ENCODE measurements around the gene USP17L26.
"Not testable (repeated sequence)": the region's sequence is repeated elsewhere in the genome, so short reads cannot be mapped to it uniquely, and the experiment has no call there.

Gene USP17L26, protein sequence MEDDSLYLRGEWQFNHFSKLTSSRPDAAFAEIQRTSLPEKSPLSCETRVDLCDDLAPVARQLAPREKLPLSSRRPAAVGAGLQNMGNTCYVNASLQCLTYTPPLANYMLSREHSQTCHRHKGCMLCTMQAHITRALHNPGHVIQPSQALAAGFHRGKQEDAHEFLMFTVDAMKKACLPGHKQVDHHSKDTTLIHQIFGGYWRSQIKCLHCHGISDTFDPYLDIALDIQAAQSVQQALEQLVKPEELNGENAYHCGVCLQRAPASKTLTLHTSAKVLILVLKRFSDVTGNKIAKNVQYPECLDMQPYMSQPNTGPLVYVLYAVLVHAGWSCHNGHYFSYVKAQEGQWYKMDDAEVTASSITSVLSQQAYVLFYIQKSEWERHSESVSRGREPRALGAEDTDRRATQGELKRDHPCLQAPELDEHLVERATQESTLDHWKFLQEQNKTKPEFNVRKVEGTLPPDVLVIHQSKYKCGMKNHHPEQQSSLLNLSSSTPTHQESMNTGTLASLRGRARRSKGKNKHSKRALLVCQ

DNA sequence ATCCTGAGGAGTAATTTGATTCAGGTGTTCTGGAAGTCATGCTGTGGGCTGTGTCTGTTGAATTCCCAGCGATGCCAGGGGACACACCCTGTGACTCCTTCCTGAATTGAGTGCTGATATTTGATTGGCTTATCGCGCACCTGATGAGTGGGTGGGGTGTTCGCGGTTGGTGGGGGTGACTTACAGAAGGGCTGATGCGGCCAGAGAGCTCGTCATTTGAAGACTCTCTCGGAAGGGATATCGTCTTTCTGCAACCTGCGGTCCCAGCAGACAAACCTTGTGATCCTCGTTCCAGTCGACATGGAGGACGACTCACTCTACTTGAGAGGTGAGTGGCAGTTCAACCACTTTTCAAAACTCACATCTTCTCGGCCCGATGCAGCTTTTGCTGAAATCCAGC is at the start of gene USP17L26:
USP17L26 (plus strand) TSS at position 301 of the 400 bp plus-strand sequence; CDS start at position 301, 0 bp downstream.
- not testable (repeated sequence) for ATAC-seq

DNA sequence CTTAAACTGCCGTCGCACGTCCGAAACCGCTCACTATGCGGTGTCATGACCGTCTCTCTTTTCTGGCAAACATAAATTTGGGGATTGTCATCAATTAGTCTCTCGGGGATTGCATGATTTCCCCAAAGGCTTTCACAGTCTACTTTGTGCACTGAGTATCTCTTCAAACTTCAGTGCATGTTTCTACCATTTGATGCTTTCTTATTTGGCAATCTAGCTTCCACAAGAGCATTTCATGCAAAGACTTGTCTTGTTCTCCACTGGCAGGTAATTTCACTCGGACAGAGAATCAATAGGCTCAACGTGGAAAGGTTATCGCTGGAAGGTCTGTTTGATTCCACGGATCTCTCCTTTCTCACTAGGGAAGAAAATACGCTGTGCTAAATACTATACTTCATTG is 10.3 kb upstream of the USP17L26 start:
- ATAC-seq, DNase-seq: not testable (repeated sequence)

More for the DNA sequence above, at the start of gene USP17L26:
- DNase-seq = not testable (repeated sequence)

DNA sequence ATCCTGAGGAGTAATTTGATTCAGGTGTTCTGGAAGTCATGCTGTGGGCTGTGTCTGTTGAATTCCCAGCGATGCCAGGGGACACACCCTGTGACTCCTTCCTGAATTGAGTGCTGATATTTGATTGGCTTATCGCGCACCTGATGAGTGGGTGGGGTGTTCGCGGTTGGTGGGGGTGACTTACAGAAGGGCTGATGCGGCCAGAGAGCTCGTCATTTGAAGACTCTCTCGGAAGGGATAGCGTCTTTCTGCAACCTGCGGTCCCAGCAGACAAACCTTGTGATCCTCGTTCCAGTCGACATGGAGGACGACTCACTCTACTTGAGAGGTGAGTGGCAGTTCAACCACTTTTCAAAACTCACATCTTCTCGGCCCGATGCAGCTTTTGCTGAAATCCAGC is 9.6 kb upstream of the USP17L26 start, which contains the start of gene USP17L24:
USP17L24 (plus strand) TSS at position 301 of the 400 bp plus-strand sequence; CDS start at position 301, 0 bp downstream.
- ATAC-seq, DNase-seq: not testable (repeated sequence)

DNA sequence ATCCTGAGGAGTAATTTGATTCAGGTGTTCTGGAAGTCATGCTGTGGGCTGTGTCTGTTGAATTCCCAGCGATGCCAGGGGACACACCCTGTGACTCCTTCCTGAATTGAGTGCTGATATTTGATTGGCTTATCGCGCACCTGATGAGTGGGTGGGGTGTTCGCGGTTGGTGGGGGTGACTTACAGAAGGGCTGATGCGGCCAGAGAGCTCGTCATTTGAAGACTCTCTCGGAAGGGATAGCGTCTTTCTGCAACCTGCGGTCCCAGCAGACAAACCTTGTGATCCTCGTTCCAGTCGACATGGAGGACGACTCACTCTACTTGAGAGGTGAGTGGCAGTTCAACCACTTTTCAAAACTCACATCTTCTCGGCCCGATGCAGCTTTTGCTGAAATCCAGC is 4.8 kb upstream of the USP17L26 start, which contains the start of gene USP17L25:
USP17L25 (plus strand) TSS at position 301 of the 400 bp plus-strand sequence; CDS start at position 301, 0 bp downstream.
- ATAC-seq, DNase-seq: not testable (repeated sequence)

DNA sequence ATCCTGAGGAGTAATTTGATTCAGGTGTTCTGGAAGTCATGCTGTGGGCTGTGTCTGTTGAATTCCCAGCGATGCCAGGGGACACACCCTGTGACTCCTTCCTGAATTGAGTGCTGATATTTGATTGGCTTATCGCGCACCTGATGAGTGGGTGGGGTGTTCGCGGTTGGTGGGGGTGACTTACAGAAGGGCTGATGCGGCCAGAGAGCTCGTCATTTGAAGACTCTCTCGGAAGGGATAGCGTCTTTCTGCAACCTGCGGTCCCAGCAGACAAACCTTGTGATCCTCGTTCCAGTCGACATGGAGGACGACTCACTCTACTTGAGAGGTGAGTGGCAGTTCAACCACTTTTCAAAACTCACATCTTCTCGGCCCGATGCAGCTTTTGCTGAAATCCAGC is 4.6 kb downstream of the USP17L26 start, which contains the start of gene USP17L5:
USP17L5 (plus strand) TSS at position 301 of the 400 bp plus-strand sequence; CDS start at position 301, 0 bp downstream.
- not testable (repeated sequence) for DNase-seq, ATAC-seq

DNA sequence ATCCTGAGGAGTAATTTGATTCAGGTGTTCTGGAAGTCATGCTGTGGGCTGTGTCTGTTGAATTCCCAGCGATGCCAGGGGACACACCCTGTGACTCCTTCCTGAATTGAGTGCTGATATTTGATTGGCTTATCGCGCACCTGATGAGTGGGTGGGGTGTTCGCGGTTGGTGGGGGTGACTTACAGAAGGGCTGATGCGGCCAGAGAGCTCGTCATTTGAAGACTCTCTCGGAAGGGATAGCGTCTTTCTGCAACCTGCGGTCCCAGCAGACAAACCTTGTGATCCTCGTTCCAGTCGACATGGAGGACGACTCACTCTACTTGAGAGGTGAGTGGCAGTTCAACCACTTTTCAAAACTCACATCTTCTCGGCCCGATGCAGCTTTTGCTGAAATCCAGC is 9.4 kb downstream of the USP17L26 start, which contains the start of gene USP17L27:
USP17L27 (plus strand) TSS at position 301 of the 400 bp plus-strand sequence; CDS start at position 301, 0 bp downstream.
- ATAC-seq, DNase-seq: not testable (repeated sequence)

DNA sequence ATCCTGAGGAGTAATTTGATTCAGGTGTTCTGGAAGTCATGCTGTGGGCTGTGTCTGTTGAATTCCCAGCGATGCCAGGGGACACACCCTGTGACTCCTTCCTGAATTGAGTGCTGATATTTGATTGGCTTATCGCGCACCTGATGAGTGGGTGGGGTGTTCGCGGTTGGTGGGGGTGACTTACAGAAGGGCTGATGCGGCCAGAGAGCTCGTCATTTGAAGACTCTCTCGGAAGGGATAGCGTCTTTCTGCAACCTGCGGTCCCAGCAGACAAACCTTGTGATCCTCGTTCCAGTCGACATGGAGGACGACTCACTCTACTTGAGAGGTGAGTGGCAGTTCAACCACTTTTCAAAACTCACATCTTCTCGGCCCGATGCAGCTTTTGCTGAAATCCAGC is 14.1 kb downstream of the USP17L26 start, which contains the start of gene USP17L28:
USP17L28 (plus strand) TSS at position 301 of the 400 bp plus-strand sequence; CDS start at position 301, 0 bp downstream.
- DNase-seq, ATAC-seq: not testable (repeated sequence)

DNA sequence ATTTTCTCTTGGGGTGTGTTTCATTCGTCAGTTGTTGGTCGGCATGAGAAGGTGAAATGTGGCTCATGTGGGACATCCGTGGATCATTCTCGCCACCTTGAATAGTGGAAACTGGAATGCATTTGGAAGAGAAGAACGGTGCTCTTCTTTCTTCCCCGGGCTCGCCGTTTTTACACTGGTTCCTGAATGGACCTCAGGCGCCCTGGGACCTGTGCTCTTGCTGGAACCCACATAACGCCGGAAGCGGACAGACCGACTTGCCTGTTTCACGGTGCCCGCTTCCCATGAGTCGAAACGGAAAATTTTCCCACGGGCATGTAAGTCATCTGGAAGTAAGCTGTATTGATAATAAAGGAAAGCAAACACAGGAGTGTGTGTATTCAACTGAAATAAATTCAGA is 16.4 kb downstream of the USP17L26 start:
- not testable (repeated sequence) for DNase-seq, ATAC-seq

DNA sequence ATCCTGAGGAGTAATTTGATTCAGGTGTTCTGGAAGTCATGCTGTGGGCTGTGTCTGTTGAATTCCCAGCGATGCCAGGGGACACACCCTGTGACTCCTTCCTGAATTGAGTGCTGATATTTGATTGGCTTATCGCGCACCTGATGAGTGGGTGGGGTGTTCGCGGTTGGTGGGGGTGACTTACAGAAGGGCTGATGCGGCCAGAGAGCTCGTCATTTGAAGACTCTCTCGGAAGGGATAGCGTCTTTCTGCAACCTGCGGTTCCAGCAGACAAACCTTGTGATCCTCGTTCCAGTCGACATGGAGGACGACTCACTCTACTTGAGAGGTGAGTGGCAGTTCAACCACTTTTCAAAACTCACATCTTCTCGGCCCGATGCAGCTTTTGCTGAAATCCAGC is 18.9 kb downstream of the USP17L26 start, which contains the start of gene USP17L29:
USP17L29 (plus strand) TSS at position 301 of the 400 bp plus-strand sequence; CDS start at position 301, 0 bp downstream.
- ATAC-seq, DNase-seq: not testable (repeated sequence)

DNA sequence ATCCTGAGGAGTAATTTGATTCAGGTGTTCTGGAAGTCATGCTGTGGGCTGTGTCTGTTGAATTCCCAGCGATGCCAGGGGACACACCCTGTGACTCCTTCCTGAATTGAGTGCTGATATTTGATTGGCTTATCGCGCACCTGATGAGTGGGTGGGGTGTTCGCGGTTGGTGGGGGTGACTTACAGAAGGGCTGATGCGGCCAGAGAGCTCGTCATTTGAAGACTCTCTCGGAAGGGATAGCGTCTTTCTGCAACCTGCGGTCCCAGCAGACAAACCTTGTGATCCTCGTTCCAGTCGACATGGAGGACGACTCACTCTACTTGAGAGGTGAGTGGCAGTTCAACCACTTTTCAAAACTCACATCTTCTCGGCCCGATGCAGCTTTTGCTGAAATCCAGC is 28.4 kb downstream of the USP17L26 start, which contains the start of gene USP17L30:
USP17L30 (plus strand) TSS at position 301 of the 400 bp plus-strand sequence; CDS start at position 301, 0 bp downstream.
- not testable (repeated sequence) for ATAC-seq, DNase-seq

DNA sequence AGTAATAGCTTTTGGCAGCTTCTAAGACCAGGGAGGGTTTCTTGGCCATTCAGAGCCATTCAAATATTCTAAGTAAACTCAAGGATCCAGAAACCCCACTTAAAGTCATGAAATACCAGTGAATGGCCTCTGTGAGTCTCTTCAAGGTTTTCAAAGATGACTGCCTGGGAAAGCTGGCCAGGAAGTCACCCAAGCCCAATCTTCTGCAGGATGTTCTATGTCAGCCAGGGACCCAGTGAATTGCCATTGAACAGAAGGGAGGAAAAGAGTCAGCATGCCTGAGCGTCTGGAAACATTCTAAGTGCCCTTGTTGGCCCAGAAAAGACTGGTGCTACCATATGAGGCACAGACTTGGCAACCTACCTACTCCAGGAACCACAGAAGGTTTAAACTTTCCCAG is 45.4 kb downstream of the USP17L26 start:
- DNase-seq, ATAC-seq: not testable (repeated sequence)

DNA sequence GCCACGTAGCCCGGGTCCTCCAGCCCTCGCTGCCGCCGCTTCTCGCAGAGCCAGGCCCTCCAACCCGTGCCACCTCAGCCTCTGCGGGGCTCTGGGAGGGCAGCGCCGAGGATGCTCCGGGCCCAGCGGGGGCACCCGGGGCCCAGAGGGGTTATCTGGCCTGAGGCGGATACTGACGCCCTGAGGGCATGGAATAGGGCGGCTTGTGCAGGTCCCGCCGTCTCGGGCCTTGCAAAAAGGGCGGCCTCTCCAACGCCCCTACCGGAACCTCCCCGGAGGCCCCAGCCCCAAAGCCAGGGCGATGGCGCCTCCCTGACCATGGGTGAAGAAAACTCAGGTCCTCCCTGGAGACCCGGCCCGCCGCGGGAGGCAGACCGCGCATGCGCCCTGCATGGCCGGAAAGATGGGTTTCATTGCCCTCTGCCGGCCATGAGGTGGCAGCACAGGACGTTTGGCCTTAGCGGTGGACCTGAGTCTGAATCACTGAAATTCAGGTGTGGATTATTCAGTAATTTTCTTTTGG is 46.6 kb downstream of the USP17L26 start:
- DNase-seq (peak; percentile 61), ATAC-seq (peak; percentile 59)

DNA sequence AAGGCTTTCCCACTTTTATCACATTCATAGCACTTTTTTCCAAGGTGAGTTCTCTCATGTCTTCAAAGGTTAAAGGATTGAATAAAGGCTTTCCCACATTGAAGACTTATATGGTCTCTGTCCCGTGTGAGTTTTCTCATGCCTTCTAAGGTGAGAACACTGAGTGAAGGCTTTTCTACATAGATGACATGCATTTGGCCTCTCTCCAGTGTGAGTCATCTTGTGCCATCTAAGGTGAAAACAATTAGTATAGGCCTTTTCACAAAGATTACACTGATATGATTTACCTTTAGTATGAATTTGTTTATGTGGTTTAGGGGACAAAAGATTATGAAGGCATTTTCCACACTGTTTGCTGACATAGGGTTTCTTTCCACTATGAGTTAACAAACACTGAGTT is 49.7 kb downstream of the USP17L26 start:
- ATAC-seq (no peak), DNase-seq (no peak)
